KBM-7 (cell line): Measurements from ENCODE around the gene DIP2C.
"Not testable (repeated sequence)": the region's sequence is repeated elsewhere in the genome, so short reads cannot be mapped to it uniquely, and the experiment has no call there.

Source experiments
- DNase-seq: peaks from one replicate; pipeline ENCODE4 v3.0.0-alpha.2; 2015
- in situ Hi-C: fragments of 300-500 bp; cut with MboI; formaldehyde crosslinking; loops from 2 replicates; pipeline ENCODE4 v1.14.3; 2020; ENCODE audit warnings: low sequenced_read_pairs, low pct_unique_long_range_greater_than_20kb, mixed read lengths

Gene DIP2C

DNA sequence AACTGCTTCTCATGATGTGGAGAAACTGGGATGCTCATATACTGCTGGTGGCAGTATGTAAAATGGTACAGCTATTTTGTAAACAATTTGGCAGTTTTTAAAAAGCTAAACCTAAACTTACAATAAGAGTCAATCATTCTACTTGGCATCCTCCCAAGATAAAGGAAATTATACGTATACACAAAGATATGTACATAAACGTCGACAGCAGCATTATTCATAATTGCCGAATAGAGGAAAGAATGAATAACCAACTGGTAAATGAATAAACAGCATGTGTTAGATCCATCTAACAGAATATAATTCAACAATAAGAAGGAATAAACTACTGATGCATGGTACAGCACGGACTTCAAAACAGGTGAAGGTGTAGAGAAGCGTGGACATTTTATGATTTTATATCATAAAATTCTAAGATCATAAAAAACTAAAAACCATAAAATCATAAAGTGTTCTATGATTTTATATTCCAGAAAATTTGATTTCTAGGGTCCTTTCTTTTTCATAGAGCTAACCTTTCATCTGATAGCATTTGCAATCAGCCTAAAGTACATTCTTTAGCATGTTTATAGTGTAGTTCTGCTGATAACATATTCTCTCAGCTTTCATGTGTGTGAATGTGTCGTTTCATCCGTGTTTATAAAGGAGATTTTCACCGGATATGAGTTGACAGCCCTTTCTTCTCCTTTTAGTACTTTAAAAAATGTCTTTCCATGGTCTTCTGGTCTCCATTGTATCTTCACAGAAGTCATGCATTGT is 261.5 kb downstream of the DIP2C start:
- in situ Hi-C loops = no loop called here
- DNase-seq = no peak

DNA sequence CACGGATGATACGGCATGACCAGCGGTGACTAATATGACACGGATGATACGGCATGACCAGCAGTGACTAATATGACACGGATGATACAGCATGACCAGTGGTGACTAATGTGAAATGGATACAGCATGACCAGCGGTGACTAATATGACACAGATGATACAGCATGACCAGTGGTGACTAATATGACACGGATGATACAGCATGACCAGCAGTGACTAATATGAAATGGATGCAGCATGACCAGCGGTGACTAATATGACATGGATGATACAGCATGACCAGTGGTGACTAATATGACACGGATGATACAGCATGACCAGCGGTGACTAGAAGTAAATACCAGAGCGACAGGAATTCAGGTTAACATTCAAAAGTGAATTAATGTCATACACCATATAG is 264.1 kb downstream of the DIP2C start:
- in situ Hi-C loops, DNase-seq: not testable (repeated sequence)

DNA sequence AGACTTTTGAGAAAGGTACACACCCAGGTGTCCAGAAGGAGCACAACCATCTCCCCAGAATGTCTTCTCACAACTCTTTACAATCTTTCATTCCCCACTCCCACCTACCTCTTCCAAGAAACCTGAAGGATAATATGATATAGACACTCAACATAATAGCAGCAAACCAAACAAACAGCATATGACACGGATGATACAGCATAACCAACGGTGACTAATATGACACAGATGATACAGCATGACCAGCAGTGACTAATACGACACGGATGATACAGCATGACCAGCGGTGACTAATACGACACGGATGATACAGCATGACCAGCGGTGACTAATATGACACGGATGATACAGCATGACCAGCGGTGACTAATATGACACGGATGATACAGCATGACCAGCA is 264.7 kb downstream of the DIP2C start:
- DNase-seq, in situ Hi-C loops: not testable (repeated sequence)

DNA sequence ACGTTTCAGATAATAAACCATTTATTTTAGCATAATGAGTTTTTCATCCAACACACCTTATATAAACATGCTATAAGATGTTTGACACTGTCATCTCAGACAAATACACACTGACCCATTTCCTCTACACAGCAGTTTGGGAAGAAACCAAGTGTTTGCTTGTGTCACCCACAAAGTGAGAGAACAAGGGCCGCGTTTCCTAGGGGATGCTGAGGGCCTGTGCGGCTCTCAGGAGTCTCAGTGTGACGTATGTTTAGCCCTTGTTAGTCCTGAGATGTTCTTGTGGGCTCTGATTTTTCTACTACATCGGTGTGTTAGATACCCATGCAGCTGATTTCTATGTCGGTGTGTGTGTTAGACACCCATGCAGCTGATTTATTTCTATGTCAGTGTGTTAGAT is 266.3 kb downstream of the DIP2C start:
- in situ Hi-C loops = no loop called here
- no peak for DNase-seq

DNA sequence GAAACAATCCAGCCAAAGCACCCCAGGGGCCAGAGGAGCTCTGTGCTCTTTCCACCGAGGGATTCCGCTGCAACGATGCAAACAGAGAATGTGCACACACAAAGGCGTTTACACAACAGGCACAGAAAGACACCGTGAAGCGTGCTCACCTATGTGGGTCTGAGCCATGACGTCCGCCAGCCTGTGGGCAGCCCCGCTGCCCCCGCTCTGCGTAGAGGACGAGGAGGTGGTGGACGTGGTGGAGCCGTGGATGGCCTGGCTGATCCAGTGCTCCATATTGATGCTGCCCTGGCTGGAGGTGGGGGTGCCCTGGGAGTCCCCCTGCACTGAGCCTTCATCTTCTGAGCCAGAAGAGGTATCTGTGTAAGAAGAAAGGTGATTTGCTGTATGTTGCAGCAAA is 266.8 kb downstream of the DIP2C start:
- in situ Hi-C loops = no loop called here
- DNase-seq = no peak

DNA sequence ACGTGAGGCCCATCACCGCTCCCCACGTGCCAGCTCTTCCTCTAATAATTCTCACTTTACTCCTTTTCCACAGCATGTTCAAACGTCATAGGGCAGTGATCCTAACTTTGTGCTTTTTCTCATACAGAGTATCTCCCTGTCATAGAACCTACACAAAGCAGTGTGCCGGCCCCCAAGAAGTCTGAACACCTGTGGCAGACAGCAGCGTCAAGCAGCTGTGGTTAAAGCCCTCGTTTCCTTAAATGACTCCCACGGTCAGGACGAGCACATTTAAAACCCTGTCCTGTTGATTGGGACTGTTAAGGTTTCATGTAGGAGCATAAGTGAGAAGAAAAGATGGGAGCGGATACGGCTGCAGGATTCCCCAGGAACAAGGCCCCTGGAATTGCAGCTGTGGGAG is 267.2 kb downstream of the DIP2C start:
- DNase-seq = no peak
- in situ Hi-C loops = no loop called here

DNA sequence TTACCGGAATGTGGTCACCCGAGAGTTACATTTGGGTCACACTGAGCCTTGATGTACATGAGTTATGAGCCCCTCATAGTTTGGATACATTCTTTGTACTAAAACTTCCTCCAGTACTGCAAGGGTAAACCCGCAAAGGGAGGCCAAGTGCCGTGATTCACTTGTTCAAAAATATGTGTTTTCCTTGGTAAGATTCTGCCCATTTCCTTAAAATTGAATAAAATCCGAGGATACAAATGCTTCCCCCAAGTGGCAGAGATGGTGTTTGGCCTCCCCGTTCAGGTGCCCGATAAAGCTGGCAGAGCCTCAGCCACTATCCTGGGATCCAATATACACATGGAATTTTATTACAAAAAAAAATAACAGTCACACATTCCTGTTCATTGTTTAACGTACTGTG is 268.3 kb downstream of the DIP2C start:
- no peak for DNase-seq
- in situ Hi-C loops = no loop called here

DNA sequence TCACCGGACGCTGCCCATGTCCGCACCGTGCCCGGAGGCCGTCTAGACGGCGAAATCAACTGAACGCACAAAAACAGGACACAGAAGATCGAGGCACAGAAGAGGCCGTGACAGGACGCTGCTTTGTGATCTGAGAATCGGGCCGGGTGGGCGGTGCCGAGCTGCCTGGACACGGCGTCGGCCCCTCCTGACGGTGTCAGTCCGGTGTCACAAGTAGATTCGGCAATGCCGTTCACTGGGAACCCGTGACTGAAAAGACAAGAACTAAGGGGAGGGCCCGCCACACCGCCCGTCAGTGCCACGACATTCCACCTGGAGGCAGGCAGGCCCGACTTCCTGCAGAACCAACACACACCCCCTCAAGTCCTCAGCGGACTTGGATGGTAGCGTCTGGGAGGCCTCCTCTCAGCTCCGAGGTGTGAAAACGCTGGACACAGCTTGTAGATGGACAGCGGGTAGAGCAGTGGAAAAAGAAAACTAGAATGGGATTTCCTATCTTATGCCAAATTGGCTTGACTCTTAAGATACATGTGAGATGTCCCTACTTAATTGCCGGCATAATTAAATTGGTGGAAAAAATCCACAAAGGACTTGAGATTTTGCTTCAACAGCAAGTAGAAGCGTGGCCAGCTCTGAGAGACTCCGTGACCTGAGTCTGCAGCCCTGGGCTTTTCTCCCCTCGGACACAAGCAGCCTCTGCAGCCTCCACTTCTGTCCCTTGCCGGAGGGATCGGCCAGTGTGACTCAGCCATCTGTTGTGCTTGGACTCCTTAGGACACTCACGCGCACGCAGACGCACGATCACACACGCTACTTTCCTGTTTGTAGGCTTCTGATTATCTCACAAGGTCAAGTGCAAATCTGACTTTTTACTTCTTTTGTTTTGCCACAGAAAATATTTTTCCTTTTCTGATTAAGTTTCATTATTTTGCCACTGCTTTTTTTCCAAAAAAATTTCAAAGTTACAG is 269.0 kb downstream of the DIP2C start:
- in situ Hi-C loops = no loop called here
- no peak for DNase-seq

DNA sequence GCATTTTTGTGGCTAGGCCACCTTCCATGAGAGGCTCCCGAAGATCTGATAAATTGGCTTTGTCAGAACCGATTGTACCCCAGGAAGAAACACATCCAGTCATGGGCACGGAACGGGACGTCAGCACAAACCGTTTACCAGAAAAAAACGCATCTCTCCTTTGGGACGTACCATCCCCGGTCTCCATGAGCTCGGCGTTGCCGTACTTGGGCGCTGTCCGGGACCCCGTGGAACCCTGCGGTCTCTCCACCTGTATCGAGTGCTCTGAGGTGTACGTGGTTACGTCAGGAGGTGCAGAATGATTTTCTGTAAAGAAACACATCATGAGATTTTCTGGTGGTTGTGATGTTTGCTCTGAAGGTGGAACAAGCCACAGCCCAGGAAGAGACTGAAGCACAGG is 270.6 kb downstream of the DIP2C start:
- in situ Hi-C loops = no loop called here
- DNase-seq = no peak

DNA sequence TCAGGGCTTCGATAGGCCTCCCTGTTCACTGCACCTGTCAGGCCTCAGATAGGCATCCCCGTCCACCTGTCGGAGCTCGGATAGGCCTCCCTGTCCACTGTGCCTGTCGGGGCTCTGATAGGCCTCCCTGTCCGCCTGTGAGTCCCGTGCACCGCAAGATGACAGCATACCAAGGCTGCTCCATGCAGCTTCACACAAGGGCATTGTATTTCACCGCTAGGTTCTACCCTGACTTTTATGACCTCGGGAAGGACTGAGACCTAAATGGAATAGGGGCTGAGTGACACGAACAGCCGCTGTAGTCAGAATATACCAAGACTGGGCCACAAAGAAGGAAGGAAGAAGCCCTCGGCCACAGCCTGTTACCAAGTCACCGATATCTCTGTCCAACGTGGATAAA is 271.2 kb downstream of the DIP2C start:
- in situ Hi-C loops = no loop called here
- no peak for DNase-seq

DNA sequence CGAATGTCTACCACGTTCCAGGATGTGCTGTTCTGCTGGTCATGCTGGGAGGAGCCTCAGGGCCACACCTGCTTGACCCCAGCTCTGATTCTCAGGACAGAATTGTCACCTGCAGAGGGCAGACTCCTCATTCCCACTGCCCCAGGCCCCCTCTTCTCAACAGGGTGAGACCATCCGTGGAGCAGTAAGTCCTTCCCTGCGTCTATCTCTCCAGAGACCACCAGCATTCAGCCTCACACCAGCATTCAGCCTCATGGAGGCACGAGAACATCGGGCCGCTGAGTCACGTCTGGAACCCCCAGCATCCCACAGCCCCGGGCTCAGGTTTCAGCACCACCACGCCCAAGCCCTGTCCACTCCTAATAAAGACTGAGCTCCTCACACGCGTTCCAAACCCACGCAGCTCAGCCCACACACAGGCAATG is 273.4 kb downstream of the DIP2C start:
- no peak for DNase-seq
- in situ Hi-C loops = no loop called here

DNA sequence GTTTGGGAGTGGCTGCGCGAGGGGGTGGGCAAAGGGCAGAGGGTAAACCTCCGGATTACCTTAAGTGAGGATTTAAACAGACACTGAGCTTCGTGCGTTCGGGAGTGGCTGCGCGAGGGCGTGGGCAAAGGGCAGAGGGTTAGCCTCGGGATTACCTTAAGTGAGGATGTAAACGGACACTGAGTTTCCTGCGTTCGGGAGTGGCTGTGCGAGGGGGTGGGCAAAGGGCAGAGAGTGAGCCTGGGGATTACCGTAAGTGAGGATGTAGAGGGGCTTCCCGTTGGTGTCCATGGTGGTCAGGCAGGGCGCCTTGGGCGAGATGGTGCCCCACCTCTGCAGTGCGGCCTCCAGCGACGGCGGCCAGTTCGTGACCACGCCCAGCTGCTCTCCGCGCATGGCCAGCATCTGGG is 275.8 kb downstream of the DIP2C start:
- in situ Hi-C loops = no loop called here

DNA sequence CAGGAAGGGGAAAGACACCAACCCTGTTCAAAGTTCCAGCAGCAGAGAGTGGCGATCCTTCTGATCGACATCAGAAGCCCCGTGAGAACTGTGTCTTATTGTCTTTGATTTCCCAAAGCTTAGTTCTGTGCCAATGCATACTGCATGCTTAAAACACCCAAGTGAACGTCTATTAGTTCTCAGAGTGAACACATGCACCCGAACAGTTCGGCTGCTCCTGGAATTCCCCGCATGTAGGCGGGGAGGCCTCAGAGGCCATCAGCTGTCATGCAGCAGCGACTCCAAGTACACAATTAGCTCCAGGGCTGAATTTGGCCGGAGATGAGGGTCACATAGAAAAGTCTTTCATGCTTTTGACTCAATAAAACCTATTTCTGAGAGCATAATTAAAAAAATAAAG is 277.4 kb downstream of the DIP2C start:
- in situ Hi-C loops = no loop called here
- no peak for DNase-seq

More for the DNA sequence above, 275.8 kb downstream of the DIP2C start:
- DNase-seq = no peak

DNA sequence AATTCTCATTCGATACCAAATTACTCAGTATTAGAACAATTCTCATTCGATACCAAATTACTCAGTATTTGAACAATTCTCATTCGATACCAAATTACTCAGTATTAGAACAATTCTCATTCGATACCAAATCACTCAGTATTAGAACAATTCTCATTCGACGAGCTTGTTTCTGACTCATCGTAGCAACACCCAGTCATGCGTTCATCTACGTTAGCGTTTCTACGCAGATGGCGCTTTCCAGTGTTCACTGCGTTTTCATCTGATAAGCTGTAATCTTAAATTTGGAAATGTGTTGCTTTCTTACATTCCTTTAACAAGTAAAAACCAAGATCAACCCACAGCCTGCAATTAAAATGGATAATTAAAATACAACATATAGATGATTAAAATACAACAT is 277.9 kb downstream of the DIP2C start:
- in situ Hi-C loops = no loop called here
- no peak for DNase-seq

DNA sequence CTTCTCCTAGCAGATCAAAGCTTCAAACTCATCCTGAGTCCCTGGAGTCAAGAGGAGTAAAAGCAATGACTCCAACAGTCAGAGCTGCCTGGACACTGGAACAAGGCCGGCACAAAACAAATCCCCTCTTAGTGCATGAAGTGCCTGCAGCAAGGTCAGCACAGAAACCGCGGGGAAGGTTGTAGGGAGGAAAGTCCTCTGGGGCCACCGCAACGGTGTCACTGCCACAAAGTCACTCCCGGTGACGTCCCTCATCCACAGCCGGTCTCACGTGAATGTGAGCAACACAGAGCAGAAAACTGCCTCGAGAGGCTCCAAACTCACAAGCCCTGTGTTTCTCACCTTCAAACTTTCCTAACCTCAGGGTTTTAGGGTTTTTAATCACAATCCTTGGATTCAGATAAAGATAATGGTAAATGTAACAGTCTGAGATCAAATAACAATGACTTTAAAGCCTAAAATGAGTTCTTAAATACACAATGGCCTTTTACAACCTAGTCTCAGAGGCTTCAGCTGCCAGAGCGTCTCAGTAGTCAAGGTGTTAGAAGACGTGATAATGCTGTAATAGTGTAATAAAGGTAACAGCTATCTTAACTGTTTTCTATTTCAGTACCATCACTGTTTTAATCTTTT is 279.9 kb downstream of the DIP2C start:
- no peak for DNase-seq
- in situ Hi-C loops = no loop called here

DNA sequence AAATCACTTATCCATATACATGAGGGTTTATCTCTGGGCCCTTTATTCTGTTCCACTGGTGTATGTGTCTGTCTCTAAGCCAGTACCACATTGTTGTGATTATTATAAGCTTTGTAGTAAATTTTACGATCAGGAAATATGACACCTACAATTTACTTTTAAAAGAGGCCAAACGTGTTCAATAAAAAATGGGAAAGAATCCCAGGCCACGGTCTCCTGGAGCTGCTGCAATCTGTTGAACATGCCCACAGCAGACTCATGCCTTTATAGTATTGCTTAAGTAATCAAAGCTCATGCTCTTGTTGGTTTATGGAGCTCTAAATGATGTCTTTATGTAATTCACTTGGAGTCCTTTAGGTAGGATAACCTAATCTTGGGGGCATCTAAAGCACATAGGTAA is 281.2 kb downstream of the DIP2C start:
- no peak for DNase-seq
- in situ Hi-C loops = no loop called here

DNA sequence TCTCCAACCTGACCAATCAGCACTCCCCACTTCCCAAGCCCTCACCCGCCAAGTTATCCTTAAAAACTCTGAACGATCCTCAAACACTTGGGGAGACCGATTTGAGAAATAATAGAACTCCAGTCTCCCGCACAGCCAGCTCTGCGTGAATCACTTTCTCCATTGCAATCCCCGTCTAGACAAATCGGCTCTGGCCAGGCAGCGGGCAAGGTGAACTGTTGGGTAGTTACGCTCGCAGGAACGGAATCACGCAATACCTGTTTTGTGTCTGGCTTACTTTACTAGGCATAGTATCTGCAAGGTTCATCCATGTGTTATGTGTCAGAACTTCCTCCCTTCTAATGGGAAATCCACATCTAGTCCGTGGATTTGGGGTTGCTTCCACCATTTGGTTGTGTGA is 282.5 kb downstream of the DIP2C start:
- no peak for DNase-seq
- in situ Hi-C loops = no loop called here

DNA sequence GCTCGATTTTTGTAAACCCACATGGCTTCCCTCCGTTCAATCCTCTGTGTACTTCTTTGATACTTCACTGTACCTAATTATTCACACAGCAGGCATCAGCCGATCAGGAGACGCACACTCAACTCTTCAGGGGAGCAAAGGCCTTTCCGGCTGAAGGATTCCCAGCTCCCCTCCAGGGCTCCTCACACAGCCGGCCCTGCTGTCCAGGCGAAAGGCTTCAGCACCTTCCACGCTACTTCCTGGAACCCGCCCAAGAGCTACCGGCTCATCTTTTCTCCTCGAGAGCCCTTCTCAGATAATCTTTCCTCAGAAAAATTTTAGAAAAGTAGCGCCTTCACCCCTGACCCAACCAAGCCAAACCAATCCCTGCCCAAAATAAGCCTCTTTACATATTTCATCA is 283.8 kb downstream of the DIP2C start:
- DNase-seq = no peak
- in situ Hi-C loops = no loop called here

DNA sequence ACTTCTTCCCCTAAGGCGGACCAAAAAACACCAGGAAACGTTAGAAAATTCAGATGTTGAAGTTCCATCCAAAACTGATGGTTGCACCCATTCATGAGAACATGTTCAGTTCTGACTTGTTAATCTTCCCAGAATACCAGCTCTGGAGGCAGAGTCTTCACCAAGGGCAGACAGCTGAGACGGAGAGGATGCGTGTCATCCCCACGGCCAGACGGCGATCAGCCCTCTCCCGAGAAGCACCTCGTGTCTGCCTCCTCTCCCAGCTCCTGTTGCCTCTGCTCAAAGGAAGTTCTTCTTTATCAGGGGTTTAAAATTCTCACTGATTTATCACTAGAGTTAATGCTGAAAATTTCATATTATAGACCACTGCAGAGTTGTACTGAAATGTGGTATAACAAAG is 284.5 kb downstream of the DIP2C start:
- no peak for DNase-seq

DNA sequence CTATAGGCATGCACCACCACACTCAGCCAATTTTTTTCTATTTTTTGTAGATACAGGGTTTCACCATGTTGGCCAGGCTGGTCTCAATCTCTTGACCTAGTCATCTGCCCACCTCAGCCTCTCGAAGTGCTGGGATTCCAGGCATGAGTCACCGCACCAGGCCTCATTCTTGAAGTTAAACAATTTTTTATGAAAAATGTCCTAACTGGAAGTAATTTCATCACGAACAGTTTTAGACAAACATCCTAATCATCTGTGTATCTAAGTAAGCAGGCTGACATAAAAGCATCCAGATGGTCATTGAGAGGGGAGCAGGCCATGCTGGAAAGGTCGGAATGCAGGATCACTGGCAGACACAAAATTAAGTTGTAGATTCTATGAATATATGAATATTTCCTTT is 285.1 kb downstream of the DIP2C start:
- in situ Hi-C loops = no loop called here
- DNase-seq = no peak

More for the DNA sequence above, 284.5 kb downstream of the DIP2C start:
- in situ Hi-C loops = no loop called here
